ENCODE data around the gene TAF11L4. TPM values are rescaled to one million over a fixed set of nuclear protein-coding genes. Genes with fewer than 3 reads are reported as not detected.
"Not testable (repeated sequence)": the region's sequence is repeated elsewhere in the genome, so short reads cannot be mapped to it uniquely, and the experiment has no call there.

The TAF11L4 gene
- not detected for total RNA-seq
- long read RNA-seq, result 0 reads

- H3K27me3 ChIP-seq (ENCODE audit: low read depth); H3K4me1 ChIP-seq; H3K4me3 ChIP-seq; H3K36me3 ChIP-seq; H3K27ac ChIP-seq (replicated peaks); intact Hi-C loops (cut with micrococcal nuclease); DNase-seq: not testable (repeated sequence)
- H3K9me3 ChIP-seq (replicated peaks), result peaks cover 15% of the 10 kb centered on the region
Observed at GRCh38 chr5:17521501-17521900, at the start of gene TAF11L4. Gene TAF11L4 (plus strand): TSS chr5:17521801.

- intact Hi-C loops (cut with micrococcal nuclease); H3K4me1 ChIP-seq; H3K4me3 ChIP-seq; H3K27me3 ChIP-seq (ENCODE audit: low read depth); H3K27ac ChIP-seq (replicated peaks); H3K36me3 ChIP-seq; DNase-seq; H3K9me3 ChIP-seq (replicated peaks): not testable (repeated sequence)
Observed at GRCh38 chr5:17475064-17475463, 46.5 kb upstream of the TAF11L4 start.

GRCh38 chr5:17477043-17477442 lies 44.6 kb upstream of the TAF11L4 start:
- Histone ChIP-seq H3K9me3 (replicated peaks) (no peaks in the 10 kb centered on the region), H3K27me3 (ENCODE audit: low read depth) (no peaks in the 10 kb centered on the region), H3K27ac (replicated peaks) (no peak overlapping the region), H3K4me3 (no peak overlapping the region), H3K36me3 (no peaks in the 10 kb centered on the region), H3K4me1 (no peaks in the 10 kb centered on the region)
- intact Hi-C loops (cut with micrococcal nuclease), result no loop called here
- TF ChIP-seq CTCF (IDR thresholded peaks at IDR 0.05; ENCODE audit: borderline replicate concordance), result no peak
- DNase-seq, result no peak

- Histone ChIP-seq H3K36me3 (no peaks in the 10 kb centered on the region), H3K27ac (replicated peaks) (no peak overlapping the region), H3K4me1 (no peaks in the 10 kb centered on the region), H3K4me3 (no peak overlapping the region), H3K9me3 (replicated peaks) (no peaks in the 10 kb centered on the region), H3K27me3 (ENCODE audit: low read depth) (no peaks in the 10 kb centered on the region)
- TF ChIP-seq CTCF (IDR thresholded peaks at IDR 0.05; ENCODE audit: borderline replicate concordance), result no peak
- intact Hi-C loops (cut with micrococcal nuclease), result no loop called here
- no peak for DNase-seq
Observed at GRCh38 chr5:17477573-17478265, 43.9 kb upstream of the TAF11L4 start.

DNA sequence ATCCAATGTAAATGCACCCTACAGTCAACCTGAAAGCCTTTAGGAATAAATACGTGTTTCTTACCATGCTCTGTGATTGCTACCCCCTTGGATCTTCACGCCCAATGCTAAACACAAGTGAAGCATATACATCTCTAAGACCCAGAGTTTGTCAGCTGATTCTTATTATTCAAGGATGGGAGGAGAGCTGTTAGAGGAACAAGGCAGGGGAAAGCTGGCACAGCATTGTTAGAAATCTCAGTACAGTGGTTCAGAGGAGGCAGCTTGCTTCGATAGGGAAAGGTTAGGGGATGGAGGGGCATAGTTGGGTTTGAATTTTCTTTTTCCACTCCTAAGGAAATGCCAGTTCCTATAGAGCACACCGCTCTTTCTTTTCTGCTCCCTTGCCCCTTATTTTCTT lies 40.2 kb upstream of the TAF11L4 start:
- no peak for DNase-seq
- no peaks in the 10 kb centered on the region for H3K4me1 ChIP-seq
- TF ChIP-seq CTCF (IDR thresholded peaks at IDR 0.05; ENCODE audit: borderline replicate concordance), result no peak
- no peaks in the 10 kb centered on the region for H3K9me3 ChIP-seq (replicated peaks)
- intact Hi-C loops (cut with micrococcal nuclease), result no loop called here
- no peak overlapping the region for H3K27ac ChIP-seq (replicated peaks)
- no peak overlapping the region for H3K4me3 ChIP-seq
- no peaks in the 10 kb centered on the region for H3K27me3 ChIP-seq (ENCODE audit: low read depth)
- H3K36me3 ChIP-seq, result no peaks in the 10 kb centered on the region

- no peak overlapping the region for H3K4me3 ChIP-seq
- no peaks in the 10 kb centered on the region for H3K36me3 ChIP-seq
- no peaks in the 10 kb centered on the region for H3K27me3 ChIP-seq (ENCODE audit: low read depth)
- H3K4me1 ChIP-seq, result no peaks in the 10 kb centered on the region
- no peak for TF ChIP-seq CTCF (IDR thresholded peaks at IDR 0.05; ENCODE audit: borderline replicate concordance)
- H3K9me3 ChIP-seq (replicated peaks), result no peaks in the 10 kb centered on the region
- no peak for DNase-seq
- H3K27ac ChIP-seq (replicated peaks), result no peak overlapping the region
- intact Hi-C loops (cut with micrococcal nuclease), result no loop called here
Observed at GRCh38 chr5:17482790-17483189, 38.8 kb upstream of the TAF11L4 start.

- H3K27me3 ChIP-seq (ENCODE audit: low read depth); H3K27ac ChIP-seq (replicated peaks); intact Hi-C loops (cut with micrococcal nuclease); H3K4me1 ChIP-seq; H3K36me3 ChIP-seq; H3K4me3 ChIP-seq; DNase-seq; H3K9me3 ChIP-seq (replicated peaks): not testable (repeated sequence)
Observed at GRCh38 chr5:17486464-17487173, 35.0 kb upstream of the TAF11L4 start.
